D341Med (cell line): ENCODE data around the gene NUDT10.

ENCODE experiments used
- DNase-seq: peaks from one replicate; pipeline ENCODE4 v3.0.0; 2012; ENCODE audit warnings: low spot score

NUDT10 gene

DNA sequence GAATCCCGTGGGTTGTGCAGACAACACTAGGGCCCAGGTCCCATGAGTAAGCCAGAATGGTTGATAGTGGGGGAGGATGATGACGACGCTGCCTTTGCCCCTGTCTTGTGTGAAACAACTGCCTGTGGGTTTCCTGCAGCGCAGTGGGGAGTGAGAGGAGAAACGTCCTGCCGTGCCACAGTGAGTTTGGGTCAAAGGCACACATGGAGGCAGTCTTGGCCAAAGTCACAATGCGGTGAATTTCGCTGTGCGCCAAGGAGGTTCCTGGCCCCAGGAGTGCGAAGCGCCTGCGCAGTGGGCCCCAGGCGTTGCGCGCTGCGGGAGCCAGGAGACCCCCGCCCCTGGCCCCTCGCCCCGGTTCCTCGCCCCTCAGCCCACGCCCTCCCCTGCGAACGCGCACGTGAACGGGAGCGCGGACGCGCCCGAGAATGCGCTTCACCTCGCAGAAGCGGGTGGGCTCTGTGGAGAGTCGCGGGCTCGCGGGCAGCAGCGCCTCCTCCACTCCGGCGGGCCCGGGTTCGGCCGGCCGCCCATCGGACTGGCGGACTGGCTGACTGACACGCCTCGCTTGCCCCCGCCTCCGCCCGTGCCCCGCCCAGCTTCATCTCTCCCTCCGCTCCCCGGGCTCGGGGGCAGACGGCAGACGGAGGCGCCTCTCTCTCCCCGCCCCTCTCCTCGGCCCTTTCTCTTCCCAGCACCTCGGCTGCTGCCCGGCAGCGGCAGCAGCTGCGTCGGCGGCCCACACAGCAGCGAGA is at the start of gene NUDT10:
Gene NUDT10 (plus strand): TSS at position 635 of the 755 bp plus-strand sequence. CDS start 144 bp downstream, outside the sequence.
- peak; percentile 50 for DNase-seq

DNA sequence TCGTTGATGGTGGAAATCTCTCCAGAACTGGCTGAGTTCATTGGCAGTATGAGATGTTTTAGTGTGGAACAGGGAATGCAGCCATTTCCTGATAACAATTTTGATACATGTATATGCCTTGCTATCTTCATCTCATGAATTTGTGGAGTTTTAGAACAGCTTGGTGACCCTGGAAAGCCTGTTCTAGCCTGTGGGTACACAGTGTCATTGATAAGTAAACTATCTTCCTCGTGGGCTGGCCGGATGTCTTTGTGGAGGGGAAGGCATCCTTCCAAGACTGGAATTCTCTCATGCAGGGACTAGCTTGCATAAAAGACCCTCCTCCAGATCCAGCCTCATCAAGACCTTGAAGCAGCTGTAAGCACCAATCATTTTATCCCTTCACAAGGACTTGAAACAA is 40.2 kb upstream of the NUDT10 start:
- no peak for DNase-seq

DNA sequence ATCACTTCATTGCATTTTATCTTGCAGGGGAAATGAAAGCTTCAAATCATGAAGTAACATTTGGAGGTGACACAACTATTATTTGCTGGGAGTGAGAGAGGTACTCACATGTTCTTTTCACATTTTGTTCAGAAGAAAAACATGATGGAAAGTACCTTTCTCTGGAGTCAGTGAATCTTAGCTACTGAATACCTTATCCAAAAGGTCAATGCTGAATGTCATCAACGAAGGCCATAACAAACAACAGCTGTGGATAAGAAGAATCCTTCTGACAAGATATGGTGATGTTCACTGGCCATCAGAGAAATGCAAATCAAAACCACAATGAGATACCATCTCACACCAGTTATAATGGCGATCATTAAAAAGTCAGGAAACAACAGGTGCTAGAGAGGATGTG is 36.5 kb upstream of the NUDT10 start:
- DNase-seq = no peak

DNA sequence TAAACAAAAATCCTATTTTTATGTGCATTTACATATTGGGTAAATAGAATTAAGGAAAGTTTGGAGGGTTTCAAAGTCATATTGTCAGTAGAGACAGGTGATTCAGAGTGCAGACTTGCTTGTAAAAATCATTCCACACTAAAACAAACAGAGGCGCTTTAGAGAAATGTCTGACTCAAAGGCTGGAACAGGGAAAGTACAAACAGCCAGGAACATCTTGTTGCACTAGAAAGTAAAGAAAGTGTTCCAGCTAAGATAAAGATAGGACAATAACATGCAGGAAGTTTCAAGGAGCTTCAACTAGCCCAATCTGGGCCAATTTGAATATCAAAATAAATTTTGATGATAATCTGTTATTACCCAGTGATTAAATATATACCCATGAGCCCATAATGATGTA is 16.4 kb upstream of the NUDT10 start:
- DNase-seq = no peak

GRCh38 chrX:51332943-51333785 is 542 bp downstream of the NUDT10 start:
- DNase-seq = peak; percentile 3

DNA sequence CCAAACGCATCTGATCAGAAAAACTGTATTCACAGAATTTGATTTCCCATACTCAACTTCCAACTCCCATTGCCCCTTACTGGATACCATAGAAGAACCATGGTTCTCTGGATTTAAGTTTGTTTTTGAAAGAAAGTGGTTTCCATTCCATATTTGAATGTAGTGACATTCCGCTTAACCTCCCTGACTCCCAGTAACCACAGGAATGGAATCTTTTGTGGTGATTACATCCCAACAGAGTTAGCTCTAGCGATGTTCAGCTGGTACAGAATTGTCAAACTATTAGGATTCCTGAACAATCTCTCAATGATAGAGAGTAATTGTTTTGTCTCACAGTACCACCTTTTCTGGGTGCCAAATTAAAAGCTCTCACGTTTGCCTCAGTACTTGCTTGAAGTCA is 1.7 kb downstream of the NUDT10 start:
- no peak for DNase-seq

DNA sequence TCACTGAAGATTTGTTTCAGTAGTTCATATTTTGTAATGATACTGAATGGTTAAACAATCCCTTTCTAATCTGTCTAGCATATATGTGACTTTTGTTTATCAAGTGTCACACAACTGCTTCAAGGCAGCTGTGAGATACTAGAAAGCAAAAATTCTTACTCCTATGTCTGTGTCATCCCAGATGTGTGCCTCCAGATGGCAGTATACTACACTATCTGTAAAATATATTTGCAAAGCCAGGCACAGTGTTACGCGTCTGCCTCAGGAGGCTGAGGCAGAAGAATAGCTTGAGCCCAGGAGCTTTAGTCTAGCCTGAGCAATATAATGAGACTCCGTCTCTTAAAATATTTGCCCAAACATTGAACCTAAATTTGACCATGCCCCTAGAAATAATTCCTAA is 4.0 kb downstream of the NUDT10 start:
- DNase-seq = peak; percentile 42

GRCh38 chrX:51361251-51361650 is 28.6 kb downstream of the NUDT10 start:
- DNase-seq = no peak

- no peak for DNase-seq
Measured at GRCh38 chrX:51376672-51377071, 44.0 kb downstream of the NUDT10 start.
